Right lobe of liver (tissue), 6 donors: Measurements from ENCODE around the gene ATRNL1. TPM values are rescaled to one million over a fixed set of nuclear protein-coding genes. Genes with fewer than 3 reads are reported as not detected.

Experiments
- ATAC-seq, 4 donors: fragments of 200-7000 bp; cut with Tn5 transposase; one replicate each; pipeline ENCODE4 v1.9.1; 2020; ENCODE audit warnings: mild to moderate bottlenecking in 4 of 4, moderate library complexity in 4 of 4
- DNase-seq, 3 donors: peaks; one replicate each; pipeline ENCODE4 v3.0.0-alpha.2; 2020
- H3K27ac ChIP-seq, 3 donors: fragments of 200-600 bp; one replicate each; pipeline ENCODE4 v1.8.0; 2022
- H3K27me3 ChIP-seq, 2 donors: fragments of 200-600 bp; one replicate each; pipeline ENCODE4 v1.8.0; 2022
- H3K36me3 ChIP-seq, 4 donors: fragments of 200-600 bp; sonication (generic) in 1 of 4; one replicate each; pipeline versions ENCODE4 v1.5.1 to v1.8.0; 2017 to 2022; ENCODE audit warnings: control low read depth in 1 of 4
- H3K4me1 ChIP-seq, 4 donors: fragments of 200-600 bp; sonication (generic) in 1 of 4; one replicate each; pipeline versions ENCODE4 v1.5.1 to v1.8.0; 2017 to 2022; ENCODE audit warnings: control low read depth in 1 of 4
- H3K4me3 ChIP-seq, 3 donors: fragments of 200-600 bp; one replicate each; pipeline ENCODE4 v1.8.0; 2022
- H3K9me3 ChIP-seq, 4 donors: fragments of 200-600 bp; sonication (generic) in 1 of 4; one replicate each; pipeline versions ENCODE4 v1.5.1 to v1.8.0; 2017 to 2022; ENCODE audit warnings: control low read depth in 1 of 4
- POLR2A ChIP-seq: fragments of 450-650 bp; IDR thresholded peaks from one replicate; pipeline ENCODE4 v1.6.1; 2017; ENCODE audit warnings: antibody characterized with exemption, mild to moderate bottlenecking
- WGBS: methylation state at CpG from one replicate; pipeline ENCODE4 v1.1.6; 2018; ENCODE audit warnings: low coverage, low lambda C conversion rate; ENCODE audit not compliant: insufficient coverage; ENCODE audit errors: missing lambda C conversion rate; 5-methylcytosine and 5-hydroxymethylcytosine counted together
- intact Hi-C, 2 donors: fragments of 100-400 bp; cut with DNase I; formaldehyde crosslinking; loops; one replicate each; pipeline versions ENCODE4 v1.11.2 to v1.14.1; 2022
- total RNA-seq, 6 experiments: library from RNA; depleted of rRNA in 2 of 6; stranded (reverse); fragments of >200 nt in 2 of 6; fragmentation: NEBNext Ultra II Directional in 3 of 6; extraction: Animal tissue kit (Norgen Biotek cat#: 25700) in 3 of 6; gene quantifications; one replicate each; pipeline versions ENCODE4 v1.1.0 to v1.2.4, GENCODE V29; 2016 to 2023
- TF ChIP-seq, protein P1 (sequence below), 4 donors: fragments of 200-600 bp in 3 of 4; fragments of 450-650 bp in 1 of 4; IDR thresholded peaks; one replicate each; pipeline versions ENCODE4 v1.5.1 to v1.8.0; 2016 to 2022; ENCODE audit warnings: antibody characterized with exemption in 4 of 4, mild to moderate bottlenecking in 2 of 4
- donor health status: DM: no; HTN: yes; CAD: no.
- donor health status: DM: no; HTN: no; CAD: no.
- donor health status: DM: no; HTN: no; CAD: no.
- donor health status: DM: no; HTN: yes; CAD: no.
- donor health status: DM: no; HTN: yes; CAD: no.

Gene ATRNL1
- total RNA-seq, 6 experiments from 2014 or later: 0.81 to 5.3 (median 2.6) TPM

DNA sequence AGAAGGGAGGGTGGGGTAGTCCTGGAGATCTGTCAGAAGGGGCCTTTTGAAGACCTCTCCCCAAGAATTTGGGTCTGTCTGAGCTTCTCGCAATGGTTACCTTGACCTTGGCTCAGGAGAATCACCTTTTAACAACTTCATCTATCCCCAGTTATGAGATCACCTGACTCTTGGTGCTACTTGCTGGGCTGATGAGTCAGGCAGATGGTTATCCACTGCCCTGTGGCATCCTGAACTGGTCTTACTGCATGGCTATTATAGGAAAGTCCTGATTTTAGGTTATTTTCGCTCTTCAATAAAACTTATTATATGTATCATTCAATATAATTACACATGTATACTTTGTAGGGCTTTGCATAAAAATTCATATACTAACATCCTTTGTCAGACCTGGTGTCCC lies 905.1 kb downstream of the ATRNL1 start:
- DNase-seq (no peak), ATAC-seq (no peak)
- Histone ChIP-seq H3K4me1 (peaks cover 0 to 26% (median 9%) of the 10 kb centered on the region in 4 donors), H3K9me3 (no peaks in the 10 kb centered on the region), H3K4me3 (no peak overlapping the region), H3K27ac (no peak overlapping the region), H3K27me3 (no peaks in the 10 kb centered on the region), H3K36me3 (no peaks in the 10 kb centered on the region)
- 91% methylated on average over 2 of the region's 2 CpGs for WGBS
- intact Hi-C loops: no loop called here
- TF ChIP-seq POLR2A: no peak
- TF ChIP-seq, protein P1, sequence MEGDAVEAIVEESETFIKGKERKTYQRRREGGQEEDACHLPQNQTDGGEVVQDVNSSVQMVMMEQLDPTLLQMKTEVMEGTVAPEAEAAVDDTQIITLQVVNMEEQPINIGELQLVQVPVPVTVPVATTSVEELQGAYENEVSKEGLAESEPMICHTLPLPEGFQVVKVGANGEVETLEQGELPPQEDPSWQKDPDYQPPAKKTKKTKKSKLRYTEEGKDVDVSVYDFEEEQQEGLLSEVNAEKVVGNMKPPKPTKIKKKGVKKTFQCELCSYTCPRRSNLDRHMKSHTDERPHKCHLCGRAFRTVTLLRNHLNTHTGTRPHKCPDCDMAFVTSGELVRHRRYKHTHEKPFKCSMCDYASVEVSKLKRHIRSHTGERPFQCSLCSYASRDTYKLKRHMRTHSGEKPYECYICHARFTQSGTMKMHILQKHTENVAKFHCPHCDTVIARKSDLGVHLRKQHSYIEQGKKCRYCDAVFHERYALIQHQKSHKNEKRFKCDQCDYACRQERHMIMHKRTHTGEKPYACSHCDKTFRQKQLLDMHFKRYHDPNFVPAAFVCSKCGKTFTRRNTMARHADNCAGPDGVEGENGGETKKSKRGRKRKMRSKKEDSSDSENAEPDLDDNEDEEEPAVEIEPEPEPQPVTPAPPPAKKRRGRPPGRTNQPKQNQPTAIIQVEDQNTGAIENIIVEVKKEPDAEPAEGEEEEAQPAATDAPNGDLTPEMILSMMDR (IDR thresholded peaks at IDR 0.05): no peak

Other genes with a start within 250 kb of the ATRNL1 start
- 10 to 100 TPM in 1 of 6 experiments, 1 to 10 TPM in 5; 6.7 to 12.5 (median 8.7) TPM for gene TRUB1, start 155.2 kb upstream of the ATRNL1 start, total RNA-seq